AG09309 (cell line): Measurements from ENCODE around the gene SPRR2G.

Experiments used
- DNase-seq: peaks from one replicate; pipeline ENCODE4 v3.0.0-alpha.2; 2010; ENCODE audit warnings: low read depth
- H3K4me3 ChIP-seq: 2 replicates; pipeline ENCODE4 v1.5.1; 2011; ENCODE audit warnings: mild to moderate bottlenecking, low read depth, low read length, moderate library complexity; ENCODE audit not compliant: control insufficient read depth
- TF ChIP-seq, protein P1 (sequence below): IDR thresholded peaks from 2 replicates; pipeline ENCODE4 v1.5.1; 2011; ENCODE audit warnings: mild to moderate bottlenecking, low read depth, low read length, inconsistent platforms; ENCODE audit not compliant: insufficient read depth, control insufficient read depth; ENCODE audit errors: missing control alignments

The SPRR2G gene

DNA sequence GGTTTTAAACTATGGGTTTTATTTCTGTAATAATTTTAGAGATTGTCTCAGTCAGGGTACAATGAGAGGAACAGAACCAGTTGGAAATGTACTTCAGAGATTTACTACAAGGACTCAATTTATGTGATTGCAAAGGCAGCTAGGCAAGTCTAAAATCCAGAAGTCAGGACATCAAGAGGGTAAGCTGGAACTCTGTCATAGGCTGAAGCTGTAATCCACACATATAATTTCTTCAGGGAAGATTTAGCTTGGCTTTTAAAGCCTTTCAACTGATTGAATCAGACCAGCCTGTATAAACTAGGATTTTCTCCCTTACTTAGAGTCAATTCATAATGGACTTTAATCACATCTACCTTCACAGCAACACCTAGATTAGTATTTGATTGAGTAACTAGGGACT is 28.2 kb upstream of the SPRR2G start:
- TF ChIP-seq, protein P1, sequence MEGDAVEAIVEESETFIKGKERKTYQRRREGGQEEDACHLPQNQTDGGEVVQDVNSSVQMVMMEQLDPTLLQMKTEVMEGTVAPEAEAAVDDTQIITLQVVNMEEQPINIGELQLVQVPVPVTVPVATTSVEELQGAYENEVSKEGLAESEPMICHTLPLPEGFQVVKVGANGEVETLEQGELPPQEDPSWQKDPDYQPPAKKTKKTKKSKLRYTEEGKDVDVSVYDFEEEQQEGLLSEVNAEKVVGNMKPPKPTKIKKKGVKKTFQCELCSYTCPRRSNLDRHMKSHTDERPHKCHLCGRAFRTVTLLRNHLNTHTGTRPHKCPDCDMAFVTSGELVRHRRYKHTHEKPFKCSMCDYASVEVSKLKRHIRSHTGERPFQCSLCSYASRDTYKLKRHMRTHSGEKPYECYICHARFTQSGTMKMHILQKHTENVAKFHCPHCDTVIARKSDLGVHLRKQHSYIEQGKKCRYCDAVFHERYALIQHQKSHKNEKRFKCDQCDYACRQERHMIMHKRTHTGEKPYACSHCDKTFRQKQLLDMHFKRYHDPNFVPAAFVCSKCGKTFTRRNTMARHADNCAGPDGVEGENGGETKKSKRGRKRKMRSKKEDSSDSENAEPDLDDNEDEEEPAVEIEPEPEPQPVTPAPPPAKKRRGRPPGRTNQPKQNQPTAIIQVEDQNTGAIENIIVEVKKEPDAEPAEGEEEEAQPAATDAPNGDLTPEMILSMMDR: no peak
- no peak overlapping the region for H3K4me3 ChIP-seq
- DNase-seq: no peak

DNA sequence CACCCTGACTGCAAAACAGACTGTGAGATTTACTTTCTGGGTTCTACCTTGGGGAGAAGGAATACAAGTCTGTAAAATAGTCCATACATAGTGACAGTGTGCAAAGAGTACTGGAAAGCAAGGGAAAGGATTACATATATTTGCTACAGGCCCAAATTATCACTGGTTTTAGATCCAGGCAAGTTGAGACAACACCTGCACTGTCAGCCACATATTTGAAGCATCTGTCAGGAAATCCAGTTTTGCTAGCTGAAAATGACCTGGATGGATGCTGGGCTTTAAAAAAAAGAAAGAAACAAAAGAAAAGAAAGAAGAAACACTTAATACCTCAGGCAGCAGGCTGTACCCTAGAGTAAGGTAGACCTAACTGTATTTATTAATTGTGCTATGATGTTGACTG is 23.9 kb upstream of the SPRR2G start:
- TF ChIP-seq, protein P1: no peak
- H3K4me3 ChIP-seq: no peak overlapping the region
- DNase-seq: no peak

GRCh38 chr1:153168686-153169085 is 18.0 kb upstream of the SPRR2G start:
- no peak for DNase-seq
- TF ChIP-seq, protein P1: no peak

DNA sequence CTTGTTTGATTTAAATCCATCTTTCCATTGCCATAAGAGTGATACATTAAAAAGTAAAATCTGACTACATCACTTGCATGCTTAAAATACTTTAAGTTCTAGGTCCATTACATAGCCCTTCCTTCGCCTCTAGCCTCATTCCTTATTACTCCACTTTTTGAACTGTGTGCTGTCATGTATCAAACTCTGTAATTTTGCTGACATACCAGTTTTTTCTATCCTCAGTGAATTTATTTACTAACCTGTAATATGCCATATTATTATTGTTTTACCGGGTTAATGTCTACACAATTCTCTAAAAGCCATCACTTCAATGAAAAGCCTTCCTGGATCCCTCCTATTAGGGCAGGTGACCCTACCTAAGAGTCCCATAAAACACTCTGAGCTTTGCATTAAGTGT is 4.9 kb upstream of the SPRR2G start:
- DNase-seq: no peak
- TF ChIP-seq, protein P1: no peak
- no peak overlapping the region for H3K4me3 ChIP-seq

More at GRCh38 chr1:153168686-153169085, 18.0 kb upstream of the SPRR2G start:
- no peak overlapping the region for H3K4me3 ChIP-seq

- TF ChIP-seq, protein P1: no peak
- H3K4me3 ChIP-seq: no peak overlapping the region
- no peak for DNase-seq
Observed at GRCh38 chr1:153152481-153152880, 1.8 kb upstream of the SPRR2G start.

- TF ChIP-seq, protein P1: no peak
- no peak overlapping the region for H3K4me3 ChIP-seq
- no peak for DNase-seq
Observed at GRCh38 chr1:153141377-153141776, 9.3 kb downstream of the SPRR2G start.

DNA sequence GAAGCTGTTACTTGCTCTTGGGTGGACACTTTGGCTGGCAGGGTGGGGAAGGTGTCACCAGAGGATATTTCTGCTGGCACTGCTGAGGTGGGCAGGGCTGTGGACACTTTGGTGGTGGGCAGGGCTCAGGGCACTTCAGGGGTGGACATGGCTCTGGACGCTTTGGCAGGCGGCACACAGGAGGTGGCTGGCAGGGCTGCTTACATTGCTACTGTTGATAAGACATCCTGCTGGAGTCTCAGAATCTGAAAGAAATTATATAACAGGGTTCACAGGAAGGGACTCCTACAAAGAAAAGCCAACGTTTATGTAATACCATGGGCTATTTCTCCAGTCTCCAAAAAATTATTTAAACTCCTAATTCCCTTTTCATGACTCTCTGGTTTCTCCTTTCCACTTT is 10.2 kb downstream of the SPRR2G start:
- DNase-seq: no peak
- no peak overlapping the region for H3K4me3 ChIP-seq
- TF ChIP-seq, protein P1: no peak
